ENCODE data around the gene TRAPPC3L. TPM values are rescaled to one million over a fixed set of nuclear protein-coding genes. Genes with fewer than 3 reads are reported as not detected.
A peak's percentile ranks its signal among the peaks of the same experiment; 100 is the strongest.

Gene TRAPPC3L
- total and polyA plus RNA-seq, 2 of the 13 experiments (the other 11 are each of a cell fraction or from before 2014, with no cell fraction given): not detected

DNA sequence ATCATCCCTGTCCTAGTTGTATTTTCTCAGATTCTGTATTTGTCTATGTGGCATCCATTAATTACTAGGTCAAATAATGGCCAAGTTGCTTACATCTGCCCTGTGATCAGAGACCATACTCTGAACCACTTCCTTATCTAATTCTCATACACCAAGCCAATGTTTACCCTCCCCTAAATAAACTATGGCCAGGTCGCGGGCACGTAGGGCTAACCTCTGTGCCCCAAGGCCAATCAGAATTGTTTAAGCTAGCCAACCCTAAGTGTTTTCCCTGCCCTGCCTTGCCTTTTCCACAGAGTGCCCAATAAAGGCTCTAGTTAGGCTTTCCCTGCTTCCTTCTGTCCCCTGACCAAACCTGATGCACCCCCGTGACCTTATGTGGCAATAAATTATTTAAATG is 5.3 kb upstream of the TRAPPC3L start (continued):
- TF ChIP-seq JARID2 (CRISPR knock-in tag; IDR thresholded peaks at IDR 0.05; ENCODE audit: insufficient replicate concordance) (no peak), ZFP41 (CRISPR knock-in tag; IDR thresholded peaks at IDR 0.05; ENCODE audit: borderline replicate concordance) (no peak), ZNF326 (CRISPR knock-in tag; IDR thresholded peaks at IDR 0.05; ENCODE audit: borderline replicate concordance) (no peak), ZNF101 (CRISPR knock-in tag; IDR thresholded peaks at IDR 0.05; ENCODE audit: borderline replicate concordance, low read depth) (no peak), PCBP1 (IDR thresholded peaks at IDR 0.05; ENCODE audit: borderline replicate concordance, low read depth, low read length) (no peak), TBX2 (CRISPR knock-in tag; IDR thresholded peaks at IDR 0.05; ENCODE audit: borderline replicate concordance) (peak; percentile 75), XBP1 (CRISPR knock-in tag; IDR thresholded peaks at IDR 0.05) (no peak), ZNF646 (CRISPR knock-in tag; IDR thresholded peaks at IDR 0.05) (no peak), NONO (IDR thresholded peaks at IDR 0.05) (no peak), NONO (CRISPR knock-in tag; conservative IDR thresholded peaks at IDR 0.05) (peak; percentile 51), GFI1 (CRISPR knock-in tag; IDR thresholded peaks at IDR 0.05; ENCODE audit: borderline replicate concordance) (no peak), KLF12 (CRISPR knock-in tag; IDR thresholded peaks at IDR 0.05; ENCODE audit: borderline replicate concordance) (no peak), ZNF550 (CRISPR knock-in tag; IDR thresholded peaks at IDR 0.05; ENCODE audit: borderline replicate concordance) (no peak), ZNF790 (CRISPR knock-in tag; IDR thresholded peaks at IDR 0.05; ENCODE audit: borderline replicate concordance) (no peak), ZNF224 (CRISPR knock-in tag; IDR thresholded peaks at IDR 0.05) (no peak), TCF7L2 (IDR thresholded peaks at IDR 0.05; ENCODE audit: low read depth, low read length) (no peak), AKAP8 (CRISPR knock-in tag; IDR thresholded peaks at IDR 0.05) (no peak), PRMT3 (CRISPR knock-in tag; IDR thresholded peaks at IDR 0.05; ENCODE audit: borderline replicate concordance, low read depth) (no peak), BRD4 (CRISPR knock-in tag; IDR thresholded peaks at IDR 0.05) (no peak), ETV5 (CRISPR knock-in tag; IDR thresholded peaks at IDR 0.05; ENCODE audit: borderline replicate concordance) (peak; percentile 45; the same call in 1 of the 2 replicates), MBNL3 (CRISPR knock-in tag; conservative IDR thresholded peaks at IDR 0.05) (no peak)
- TF ChIP-seq, protein P1, sequence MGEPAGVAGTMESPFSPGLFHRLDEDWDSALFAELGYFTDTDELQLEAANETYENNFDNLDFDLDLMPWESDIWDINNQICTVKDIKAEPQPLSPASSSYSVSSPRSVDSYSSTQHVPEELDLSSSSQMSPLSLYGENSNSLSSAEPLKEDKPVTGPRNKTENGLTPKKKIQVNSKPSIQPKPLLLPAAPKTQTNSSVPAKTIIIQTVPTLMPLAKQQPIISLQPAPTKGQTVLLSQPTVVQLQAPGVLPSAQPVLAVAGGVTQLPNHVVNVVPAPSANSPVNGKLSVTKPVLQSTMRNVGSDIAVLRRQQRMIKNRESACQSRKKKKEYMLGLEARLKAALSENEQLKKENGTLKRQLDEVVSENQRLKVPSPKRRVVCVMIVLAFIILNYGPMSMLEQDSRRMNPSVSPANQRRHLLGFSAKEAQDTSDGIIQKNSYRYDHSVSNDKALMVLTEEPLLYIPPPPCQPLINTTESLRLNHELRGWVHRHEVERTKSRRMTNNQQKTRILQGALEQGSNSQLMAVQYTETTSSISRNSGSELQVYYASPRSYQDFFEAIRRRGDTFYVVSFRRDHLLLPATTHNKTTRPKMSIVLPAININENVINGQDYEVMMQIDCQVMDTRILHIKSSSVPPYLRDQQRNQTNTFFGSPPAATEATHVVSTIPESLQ (CRISPR knock-in tag; conservative IDR thresholded peaks at IDR 0.05): no peak
- TF ChIP-seq, protein P2, sequence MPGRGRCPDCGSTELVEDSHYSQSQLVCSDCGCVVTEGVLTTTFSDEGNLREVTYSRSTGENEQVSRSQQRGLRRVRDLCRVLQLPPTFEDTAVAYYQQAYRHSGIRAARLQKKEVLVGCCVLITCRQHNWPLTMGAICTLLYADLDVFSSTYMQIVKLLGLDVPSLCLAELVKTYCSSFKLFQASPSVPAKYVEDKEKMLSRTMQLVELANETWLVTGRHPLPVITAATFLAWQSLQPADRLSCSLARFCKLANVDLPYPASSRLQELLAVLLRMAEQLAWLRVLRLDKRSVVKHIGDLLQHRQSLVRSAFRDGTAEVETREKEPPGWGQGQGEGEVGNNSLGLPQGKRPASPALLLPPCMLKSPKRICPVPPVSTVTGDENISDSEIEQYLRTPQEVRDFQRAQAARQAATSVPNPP (CRISPR knock-in tag; IDR thresholded peaks at IDR 0.05): no peak

Data from HepG2 (cell line).